ENCODE data around the gene SDC3.
A peak's percentile ranks its signal among the peaks of the same experiment; 100 is the strongest.

The SDC3 gene

GRCh38 chr1:30928171-30928570 is 19.6 kb upstream of the SDC3 start:
- no peak for DNase-seq

- no peak for DNase-seq
These were observed 18.9 kb upstream of the SDC3 start for GRCh38 chr1:30927448-30927847.

- no peak for DNase-seq
These were observed 15.0 kb upstream of the SDC3 start for GRCh38 chr1:30923597-30923996.

GRCh38 chr1:30920827-30921226 is 12.3 kb upstream of the SDC3 start:
- no peak for DNase-seq

- DNase-seq, result peak; percentile 77 to 89 (median 88)
These were observed 10.7 kb upstream of the SDC3 start for GRCh38 chr1:30919025-30919881.

- DNase-seq, result no peak
These were observed 7.7 kb upstream of the SDC3 start for GRCh38 chr1:30916296-30916695.

- no peak for DNase-seq
These were observed 7.1 kb upstream of the SDC3 start for GRCh38 chr1:30915491-30916230.

GRCh38 chr1:30914931-30915330 is 6.4 kb upstream of the SDC3 start:
- no peak for DNase-seq

GRCh38 chr1:30914587-30914922 is 6.0 kb upstream of the SDC3 start:
- DNase-seq, result no peak

- DNase-seq, result peak; percentile 88 to 93 (median 91)
These were observed 4.5 kb upstream of the SDC3 start for GRCh38 chr1:30912913-30913652.

- DNase-seq, result peak; percentile 40 to 49 (median 41)
These were observed 3.7 kb upstream of the SDC3 start for GRCh38 chr1:30912224-30912623.

- peak; percentile 79 to 94 (median 90) for DNase-seq
These were observed 2.7 kb upstream of the SDC3 start for GRCh38 chr1:30911059-30911954.

GRCh38 chr1:30909365-30910068 is 959 bp upstream of the SDC3 start:
- peak in 1 of 3 donors; percentile 36 for DNase-seq

- no peak for DNase-seq
These were observed 252 bp downstream of the SDC3 start for GRCh38 chr1:30908316-30908695.

- DNase-seq, result no peak
These were observed 860 bp downstream of the SDC3 start for GRCh38 chr1:30907481-30908315.

- DNase-seq, result no peak
These were observed 1.7 kb downstream of the SDC3 start for GRCh38 chr1:30906631-30907441.

GRCh38 chr1:30905916-30906620 is 2.5 kb downstream of the SDC3 start:
- DNase-seq, result no peak

GRCh38 chr1:30905403-30905802 is 3.2 kb downstream of the SDC3 start:
- DNase-seq, result no peak

GRCh38 chr1:30904962-30905335 is 3.6 kb downstream of the SDC3 start:
- no peak for DNase-seq

Data from suppressor macrophage treated with lipopolysaccharide for 1 hour (primary cell).